CD4-positive, alpha-beta T cell treated with Interleukin-6 for 4 hours (primary cell): ENCODE results near the gene TCEAL3.
"Not testable (repeated sequence)": the region's sequence is repeated elsewhere in the genome, so short reads cannot be mapped to it uniquely, and the experiment has no call there.

Experiments
- DNase-seq: peaks from one replicate; pipeline ENCODE4 v3.0.0-alpha.2; 2020; ENCODE audit warnings: mixed read lengths

Gene TCEAL3

GRCh38 chrX:103628386-103629317 lies 20.9 kb downstream of the TCEAL3 start, which contains the start of gene TCEAL1:
Gene TCEAL1, plus strand, starts transcription at chrX:103628975. Its CDS starts 942 bp downstream, at chrX:103629917.
- peak; percentile 46 for DNase-seq

DNA sequence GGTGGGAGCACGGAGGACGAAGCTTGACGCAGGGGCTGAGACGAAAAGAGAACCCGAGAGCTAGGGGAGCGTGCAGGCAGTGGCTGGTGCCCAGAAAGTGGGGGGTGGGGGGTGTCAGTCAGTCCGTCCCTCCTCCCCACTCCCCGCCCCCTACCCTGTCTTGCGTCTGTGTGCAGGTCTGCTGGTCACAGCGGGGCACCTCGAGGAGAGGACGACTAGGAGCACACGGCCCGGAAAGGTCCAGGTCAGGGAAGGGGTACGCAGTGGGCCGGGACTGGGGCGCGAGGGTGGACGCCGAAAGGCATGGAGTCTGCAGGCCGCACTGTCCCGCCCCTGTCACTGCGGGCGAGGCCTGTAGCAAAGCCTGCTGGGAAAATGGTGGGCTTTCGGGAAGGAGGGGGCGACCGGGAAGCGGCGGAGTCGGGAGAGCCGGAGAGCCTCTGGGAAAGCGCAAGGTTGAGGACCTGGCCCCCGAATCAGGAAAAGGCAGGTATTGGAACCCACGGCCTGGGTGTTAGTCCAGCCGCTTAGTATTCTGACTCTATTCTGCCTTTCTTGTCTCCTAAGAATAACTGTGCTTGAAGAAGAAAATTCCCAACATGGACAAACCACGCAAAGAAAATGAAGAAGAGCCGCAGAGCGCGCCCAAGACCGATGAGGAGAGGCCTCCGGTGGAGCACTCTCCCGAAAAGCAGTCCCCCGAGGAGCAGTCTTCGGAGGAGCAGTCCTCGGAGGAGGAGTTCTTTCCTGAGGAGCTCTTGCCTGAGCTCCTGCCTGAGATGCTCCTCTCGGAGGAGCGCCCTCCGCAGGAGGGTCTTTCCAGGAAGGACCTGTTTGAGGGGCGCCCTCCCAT lies 21.8 kb downstream of the TCEAL3 start:
- DNase-seq, result peak; percentile 39

DNA sequence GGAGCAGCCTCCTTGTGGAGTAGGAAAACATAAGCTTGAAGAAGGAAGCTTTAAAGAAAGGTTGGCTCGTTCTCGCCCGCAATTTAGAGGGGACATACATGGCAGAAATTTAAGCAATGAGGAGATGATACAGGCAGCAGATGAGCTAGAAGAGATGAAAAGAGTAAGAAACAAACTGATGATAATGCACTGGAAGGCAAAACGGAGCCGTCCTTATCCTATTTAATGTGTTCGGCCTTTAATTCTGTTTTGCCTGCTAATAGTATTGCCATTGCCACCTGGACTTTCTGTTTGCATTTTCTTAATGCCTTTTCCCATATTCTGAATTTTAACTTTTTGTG lies 22.4 kb downstream of the TCEAL3 start:
- no peak for DNase-seq

DNA sequence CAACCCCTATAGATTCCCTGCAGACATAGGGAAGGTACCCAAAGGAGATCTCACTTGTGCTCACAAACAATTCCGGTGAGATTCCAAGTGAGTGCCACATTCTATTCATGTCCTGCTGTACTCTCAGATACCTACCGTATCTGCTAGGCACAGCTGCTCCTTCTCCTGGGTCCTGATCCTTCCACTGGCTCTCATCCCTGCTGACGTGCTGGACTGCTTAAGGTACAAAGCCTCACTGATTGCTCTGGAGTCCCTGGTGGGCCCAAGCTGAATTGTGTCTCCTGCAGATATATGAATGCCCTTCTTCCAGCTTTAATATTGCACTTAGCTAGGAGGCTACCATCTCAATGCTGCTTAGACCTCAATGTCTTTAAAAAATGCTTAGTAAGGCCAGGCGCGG lies 23.4 kb downstream of the TCEAL3 start:
- no peak for DNase-seq

- DNase-seq, result no peak
Measured at GRCh38 chrX:103635436-103635835, 27.7 kb downstream of the TCEAL3 start.

DNA sequence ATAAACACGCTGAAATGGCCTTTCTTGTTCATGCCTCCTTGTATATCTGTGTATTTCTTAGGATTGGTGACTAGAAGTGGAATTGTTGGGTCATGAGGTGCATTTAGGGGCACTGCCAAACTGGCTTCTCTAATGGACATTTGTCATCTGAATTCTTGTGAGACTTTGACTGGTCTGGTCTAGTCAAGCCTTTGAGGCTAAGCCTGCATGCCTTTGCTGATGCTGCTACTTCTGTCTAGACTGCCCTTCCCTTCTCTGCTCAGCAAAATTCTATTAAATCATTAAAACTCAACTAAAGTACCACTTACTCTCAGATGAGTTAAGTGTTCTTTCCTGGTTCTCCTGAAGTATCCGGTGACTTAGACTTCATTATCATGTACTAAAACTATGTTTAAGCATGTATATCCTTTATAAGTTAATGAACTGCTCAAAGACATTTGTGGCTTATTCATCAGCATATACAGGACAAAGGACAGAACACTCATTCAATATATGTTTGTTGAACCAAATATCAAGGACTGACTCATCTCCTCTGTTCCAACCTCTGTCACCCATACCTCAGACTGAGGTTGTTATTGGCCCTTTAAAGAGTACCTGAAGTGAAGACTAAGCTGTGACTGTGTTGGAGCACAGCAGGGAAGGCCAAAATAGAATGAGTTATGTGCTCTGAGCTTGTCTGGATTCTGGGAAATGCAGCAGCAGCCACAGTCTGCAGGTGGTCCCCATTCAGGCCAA lies 30.0 kb downstream of the TCEAL3 start:
- no peak for DNase-seq

- DNase-seq, result not testable (repeated sequence)
Measured at GRCh38 chrX:103638479-103639346, 30.9 kb downstream of the TCEAL3 start.

DNA sequence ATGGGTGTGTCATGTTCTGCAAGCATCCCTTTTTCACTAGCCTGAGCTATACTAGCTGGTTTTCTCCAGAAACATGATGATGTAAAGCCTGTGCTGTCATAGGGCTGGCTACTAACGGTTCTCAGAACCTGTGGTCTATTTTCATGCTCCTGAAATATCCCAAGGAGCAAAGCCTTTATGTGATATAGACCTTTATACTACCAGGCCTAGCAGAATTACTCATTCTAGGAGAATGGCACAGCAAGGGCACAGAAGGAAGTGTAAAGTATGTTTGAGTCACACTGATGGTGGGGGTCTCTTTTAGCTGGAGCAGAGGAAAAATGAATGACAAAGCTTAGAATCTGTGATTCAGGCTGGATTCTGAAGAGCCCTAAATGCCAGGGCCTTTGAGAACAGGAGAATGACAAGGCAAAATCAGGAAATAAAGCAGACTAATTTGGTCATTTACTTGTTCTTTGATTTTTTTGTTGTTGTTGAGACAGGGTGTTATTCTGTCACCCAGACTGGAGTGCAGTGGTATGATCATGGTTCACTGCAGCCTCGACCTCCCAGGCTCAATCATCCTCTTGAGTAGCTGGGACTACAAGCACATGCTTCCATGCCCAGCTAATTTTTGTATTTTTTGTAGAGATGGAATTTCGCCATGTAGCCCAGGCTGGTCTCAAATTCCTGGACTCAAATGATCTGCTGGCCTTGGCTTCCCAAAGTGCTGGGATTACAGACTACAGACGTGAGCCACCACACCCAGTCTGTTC lies 32.8 kb downstream of the TCEAL3 start:
- DNase-seq, result no peak

DNA sequence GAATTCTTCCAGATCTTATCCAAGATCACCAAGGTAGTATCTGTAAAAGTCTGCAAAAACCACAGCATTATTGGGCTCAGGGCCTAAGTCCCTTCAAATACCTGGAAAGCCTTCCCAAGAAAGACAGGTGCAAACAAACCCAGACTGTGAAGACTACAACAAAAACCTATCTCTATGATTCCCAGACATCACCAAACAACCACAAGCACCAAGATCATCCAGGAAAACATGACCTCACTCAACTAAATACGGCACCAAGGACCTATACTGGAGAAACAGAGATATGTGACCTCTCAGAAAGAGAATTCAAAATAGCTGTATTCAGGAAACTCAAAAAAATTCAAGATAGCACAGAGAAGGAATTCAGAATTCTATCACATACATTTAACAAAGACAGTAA lies 36.4 kb downstream of the TCEAL3 start:
- DNase-seq, result no peak

DNA sequence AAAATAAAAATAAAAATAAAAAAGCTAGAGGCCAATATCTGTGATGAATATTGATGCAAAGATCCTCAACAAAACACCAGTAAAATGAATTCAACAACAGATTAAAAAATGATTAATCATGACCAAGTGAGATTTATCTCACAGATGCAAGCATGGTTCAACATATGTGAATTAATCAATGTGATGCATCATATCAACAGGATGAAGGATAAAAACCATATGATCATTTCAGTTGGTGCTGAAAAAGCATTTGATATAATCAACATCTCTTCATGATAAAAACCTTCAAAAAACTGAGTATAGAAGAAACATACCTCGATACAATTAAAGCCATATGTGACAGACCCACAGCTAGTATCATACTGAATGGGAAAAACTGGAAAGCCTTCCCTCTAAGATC lies 39.9 kb downstream of the TCEAL3 start:
- no peak for DNase-seq

- no peak for DNase-seq
Measured at GRCh38 chrX:103651151-103651773, 43.5 kb downstream of the TCEAL3 start.

- not testable (repeated sequence) for DNase-seq
Measured at GRCh38 chrX:103655230-103656000, 47.7 kb downstream of the TCEAL3 start.

GRCh38 chrX:103656617-103657016 lies 48.9 kb downstream of the TCEAL3 start:
- DNase-seq, result no peak

DNA sequence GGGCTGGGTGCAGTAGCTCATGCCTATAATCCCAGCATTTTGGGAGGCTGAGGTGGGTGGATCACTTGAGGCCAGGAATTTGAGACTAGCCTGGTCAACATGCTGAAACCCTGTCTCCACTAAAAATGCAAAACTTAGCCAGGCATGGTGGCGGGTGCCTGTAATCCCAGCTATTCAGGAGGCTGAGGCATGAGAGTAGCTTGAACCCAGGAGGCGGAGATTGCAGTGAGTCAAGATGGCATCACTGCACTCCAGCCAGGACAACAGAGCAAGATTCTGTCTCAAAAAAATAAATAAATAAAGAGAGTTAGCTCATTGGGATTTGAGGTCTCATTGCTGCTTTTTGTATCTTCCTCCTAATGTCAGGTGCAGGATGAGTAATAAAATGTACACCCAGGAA lies 49.3 kb downstream of the TCEAL3 start:
- DNase-seq, result not testable (repeated sequence)

GRCh38 chrX:103658681-103659433 lies 51.1 kb downstream of the TCEAL3 start:
- DNase-seq, result no peak

DNA sequence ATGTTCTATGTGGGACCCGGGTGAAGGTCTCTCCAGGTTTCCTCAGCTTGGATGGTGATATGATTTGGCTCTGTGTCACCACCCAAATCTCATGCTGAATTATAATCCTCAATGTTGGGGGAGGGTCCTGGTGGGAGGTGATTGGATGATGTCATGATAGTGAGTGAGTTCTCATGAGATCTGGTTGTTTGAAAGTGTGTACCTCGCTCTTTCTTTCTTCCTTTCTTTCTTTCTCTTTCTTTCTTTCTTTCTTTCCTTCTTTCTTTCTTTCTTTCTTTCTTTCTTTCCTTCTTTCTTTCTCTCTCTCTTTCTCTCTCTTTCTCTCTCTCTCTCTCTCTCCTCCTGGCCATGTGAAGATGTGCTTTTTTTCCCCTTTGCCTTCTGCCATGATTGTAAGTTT lies 51.7 kb downstream of the TCEAL3 start:
- DNase-seq, result not testable (repeated sequence)
